H1 (cell line): Measurements from ENCODE around the gene CACNG5. TPM values are rescaled to one million over a fixed set of nuclear protein-coding genes. Genes with fewer than 3 reads are reported as not detected.

Experiments used
- CTCF ChIA-PET: fragments of 300-600 bp; sonication (Branson Sonifier 250); formaldehyde crosslinking; loops from one replicate; lab custom pipeline; 2021; ENCODE audit not compliant: partially characterized antibody; lab: Charles Lee
- POLR2A ChIA-PET: fragments of 300-600 bp; sonication (Branson Sonifier 250); formaldehyde crosslinking; loops from one replicate; lab custom pipeline; 2021; ENCODE audit warnings: inconsistent platforms; ENCODE audit not compliant: partially characterized antibody; lab: Charles Lee
- DNase-seq, 2 experiments: peaks; one replicate each; pipeline versions ENCODE4 v3.0.0 to v3.0.0-alpha.2; 2010 to 2022; ENCODE audit warnings: low spot score in 2 of 2, low read depth in 1 of 2, mixed read lengths in 1 of 2
- FAIRE-seq: peaks from 2 replicates; lab custom pipeline; 2011; peaks lifted over from hg19 to GRCh38; lab: Jason Lieb, UNC
- H2AFZ ChIP-seq: 2 replicates; pipeline ENCODE4 v1.8.1; 2012; ENCODE audit warnings: low read length, inconsistent platforms
- H2AK5ac ChIP-seq: 2 replicates; pipeline ENCODE4 v1.6.1; 2013; ENCODE audit warnings: low read depth, low read length
- H2BK120ac ChIP-seq: replicated peaks from 2 replicates; pipeline ENCODE3; 2013; ENCODE audit warnings: low read depth, low read length, inconsistent platforms
- H2BK12ac ChIP-seq: 2 replicates; pipeline ENCODE4 v1.6.1; 2013; ENCODE audit warnings: low read depth, low read length
- H2BK15ac ChIP-seq: 2 replicates; pipeline ENCODE4 v1.6.1; 2013; ENCODE audit warnings: low read length
- H2BK20ac ChIP-seq: 2 replicates; pipeline ENCODE4 v1.6.1; 2013; ENCODE audit warnings: low read length
- H2BK5ac ChIP-seq: 2 replicates; pipeline ENCODE4 v1.6.1; 2013; ENCODE audit warnings: low read depth, low read length
- H3K14ac ChIP-seq: 2 replicates; pipeline ENCODE4 v1.6.1; 2013; ENCODE audit warnings: inconsistent platforms; ENCODE audit not compliant: insufficient read length
- H3K18ac ChIP-seq: 2 replicates; pipeline ENCODE4 v1.6.1; 2013; ENCODE audit warnings: low read length; ENCODE audit errors: extremely low read depth
- H3K23ac ChIP-seq: 2 replicates; pipeline ENCODE4 v1.6.1; 2013; ENCODE audit warnings: inconsistent platforms; ENCODE audit not compliant: insufficient read length
- H3K23me2 ChIP-seq: 2 replicates; pipeline ENCODE4 v1.6.1; 2013; ENCODE audit warnings: low read depth, low read length
- H3K27ac ChIP-seq: 2 replicates; pipeline ENCODE4 v1.6.1; 2011; ENCODE audit warnings: low read depth, low read length, inconsistent platforms
- H3K27me3 ChIP-seq, 4 experiments: replicated peaks in 1 of 4; 1 replicate in 1 of 4; 2 replicates in 3 of 4; pipeline versions ENCODE4 v1.6.1 to v1.8.1; 2011 to 2013; ENCODE audit warnings: low read length in 3 of 4, mild to moderate bottlenecking in 3 of 4, inconsistent platforms in 2 of 4, mixed read lengths in 2 of 4, moderate library complexity in 1 of 4; ENCODE audit not compliant: control insufficient read depth in 3 of 4, insufficient read depth in 3 of 4; ENCODE audit errors: extremely low read depth in 1 of 4
- H3K36me3 ChIP-seq, 4 experiments: 2 replicates each; pipeline versions ENCODE4 v1.6.1 to v1.8.1; 2011 to 2013; ENCODE audit warnings: mild to moderate bottlenecking in 4 of 4, low read length in 3 of 4, moderate library complexity in 2 of 4, control low read depth in 1 of 4, inconsistent platforms in 1 of 4; ENCODE audit not compliant: insufficient read depth in 4 of 4, control insufficient read depth in 2 of 4
- H3K4ac ChIP-seq: replicated peaks from 2 replicates; pipeline ENCODE3; 2013; ENCODE audit warnings: low read length, low read depth, mixed read lengths, inconsistent platforms; ENCODE audit not compliant: insufficient read length
- H3K4me1 ChIP-seq, 4 experiments: replicated peaks in 1 of 4; 1 replicate in 1 of 4; 2 replicates in 3 of 4; pipeline versions ENCODE4 v1.6.1 to v1.8.1; 2011 to 2013; ENCODE audit warnings: low read length in 3 of 4, inconsistent platforms in 2 of 4, mixed read lengths in 1 of 4; ENCODE audit not compliant: insufficient read depth in 4 of 4, control insufficient read depth in 3 of 4
- H3K4me2 ChIP-seq, 2 experiments: 2 replicates each; pipeline versions ENCODE4 v1.6.1 to v1.8.1; 2011 to 2013; ENCODE audit warnings: low read depth in 2 of 2, low read length in 2 of 2, control low read depth in 1 of 2, inconsistent platforms in 1 of 2, mild to moderate bottlenecking in 1 of 2; ENCODE audit not compliant: insufficient read depth in 1 of 2
- H3K4me3 ChIP-seq, 4 experiments: fragments of 200-600, 300-600 bp in 1 of 4; sonication (generic), shearing (Covaris generic), sonication (Bioruptor Twin) in 1 of 4; 2 replicates each; pipeline versions ENCODE4 v1.5.1 to v1.8.1; 2011 to 2016; ENCODE audit warnings: low read length in 4 of 4, low read depth in 3 of 4, control low read depth in 2 of 4, inconsistent platforms in 2 of 4, mild to moderate bottlenecking in 2 of 4, mixed read lengths in 1 of 4, moderate library complexity in 1 of 4; ENCODE audit not compliant: insufficient read depth in 2 of 4; ENCODE audit errors: extremely low read depth in 1 of 4
- H3K56ac ChIP-seq: replicated peaks from 2 replicates; pipeline ENCODE3; 2013; ENCODE audit warnings: low read depth, mild to moderate bottlenecking, mixed read lengths, low read length, inconsistent platforms; ENCODE audit not compliant: insufficient read length
- H3K79me1 ChIP-seq: 2 replicates; pipeline ENCODE4 v1.6.1; 2013; ENCODE audit warnings: low read depth, low read length, control low read depth
- H3K79me2 ChIP-seq, 2 experiments: 2 replicates each; pipeline versions ENCODE4 v1.6.1 to v1.8.1; 2012 to 2013; ENCODE audit warnings: low read length in 2 of 2, mild to moderate bottlenecking in 2 of 2, inconsistent platforms in 1 of 2; ENCODE audit not compliant: insufficient read depth in 2 of 2, control insufficient read depth in 1 of 2
- H3K9ac ChIP-seq, 4 experiments: replicated peaks in 1 of 4; 1 replicate in 1 of 4; 2 replicates in 3 of 4; pipeline versions ENCODE4 v1.6.1 to v1.8.1; 2011 to 2013; ENCODE audit warnings: low read depth in 3 of 4, low read length in 3 of 4, control low read depth in 2 of 4, mild to moderate bottlenecking in 2 of 4, moderate library complexity in 2 of 4, inconsistent platforms in 1 of 4; ENCODE audit errors: extremely low read depth in 1 of 4
- H3K9me3 ChIP-seq, 2 experiments: 2 replicates each; pipeline versions ENCODE4 v1.6.1 to v1.8.1; 2012 to 2013; ENCODE audit warnings: mild to moderate bottlenecking in 2 of 2, moderate library complexity in 2 of 2, control low read depth in 1 of 2, inconsistent platforms in 1 of 2, low read depth in 1 of 2, low read length in 1 of 2, mixed read lengths in 1 of 2; ENCODE audit not compliant: insufficient read depth in 2 of 2
- H4K20me1 ChIP-seq, 2 experiments: replicated peaks in 1 of 2; 2 replicates each; pipeline versions ENCODE3 to v1.8.1; 2011 to 2013; ENCODE audit warnings: inconsistent platforms in 2 of 2, low read length in 2 of 2, mild to moderate bottlenecking in 1 of 2; ENCODE audit not compliant: insufficient read depth in 2 of 2, control insufficient read depth in 1 of 2
- H4K5ac ChIP-seq: 2 replicates; pipeline ENCODE4 v1.6.1; 2013; ENCODE audit warnings: low read length, low read depth, mixed read lengths, inconsistent platforms; ENCODE audit not compliant: insufficient read length
- H4K8ac ChIP-seq: 2 replicates; pipeline ENCODE4 v1.8.0; 2013; ENCODE audit warnings: mild to moderate bottlenecking, moderate library complexity, low read length, inconsistent platforms; ENCODE audit not compliant: insufficient read depth; ENCODE audit errors: extremely low read depth
- H4K91ac ChIP-seq: replicated peaks from 2 replicates; pipeline ENCODE3; 2013; ENCODE audit warnings: low read length, mixed read lengths, inconsistent platforms; ENCODE audit not compliant: insufficient read length
- BRCA1 ChIP-seq: IDR thresholded peaks from 2 replicates; pipeline ENCODE4 v1.6.1; 2012; ENCODE audit warnings: low read depth, low read length, improper control_type of control experiment
- GTF2F1 ChIP-seq: IDR thresholded peaks from 2 replicates; pipeline ENCODE4 v1.6.1; 2012; ENCODE audit warnings: low read depth, low read length, improper control_type of control experiment, borderline replicate concordance
- JUN ChIP-seq: IDR thresholded peaks from 2 replicates; pipeline ENCODE4 v1.6.1; 2011; ENCODE audit warnings: low read depth, mild to moderate bottlenecking, improper control_type of control experiment, low read length
- KDM5A ChIP-seq: fragments of 200-600 bp; IDR thresholded peaks from 2 replicates; pipeline ENCODE4 v1.7.1; 2012; ENCODE audit warnings: mild to moderate bottlenecking, low read length, inconsistent platforms, mixed read lengths
- NANOG ChIP-seq: IDR thresholded peaks from 2 replicates; pipeline ENCODE4 v1.6.1; 2011; ENCODE audit warnings: low read length, low read depth, mild to moderate bottlenecking, inconsistent platforms; ENCODE audit not compliant: insufficient read depth, poor library complexity, severe bottlenecking
- PHF8 ChIP-seq: fragments of 200-600 bp; sonication (generic); conservative IDR thresholded peaks from 2 replicates; pipeline ENCODE4 v1.7.1; 2012; ENCODE audit warnings: low read depth, mild to moderate bottlenecking, inconsistent platforms, low read length, moderate library complexity
- RFX5 ChIP-seq: IDR thresholded peaks from 2 replicates; pipeline ENCODE4 v1.6.1; 2011; ENCODE audit warnings: low read depth, low read length, improper control_type of control experiment, borderline replicate concordance
- SIX5 ChIP-seq: IDR thresholded peaks from 2 replicates; pipeline ENCODE4 v1.6.1; 2011; ENCODE audit warnings: mild to moderate bottlenecking, low read depth, low read length
- TAF1 ChIP-seq: IDR thresholded peaks from 2 replicates; pipeline ENCODE4 v1.6.1; 2011; ENCODE audit warnings: mild to moderate bottlenecking, low read depth, low read length
- TCF12 ChIP-seq: IDR thresholded peaks from 2 replicates; pipeline ENCODE4 v1.6.1; 2011; ENCODE audit warnings: low read depth, mild to moderate bottlenecking, low read length
- WGBS, 2 experiments: shearing (Covaris generic) in 1 of 2; methylation state at CpG; one replicate each; pipeline versions ENCODE4 v1.1.6 to v1.1.7; 2013 to 2015; ENCODE audit warnings: low lambda C conversion rate in 2 of 2, mixed read lengths in 2 of 2, inconsistent platforms in 1 of 2, low coverage in 1 of 2, missing lambda C conversion rate in 1 of 2; ENCODE audit not compliant: insufficient replicate concordance in 2 of 2, insufficient coverage in 1 of 2, insufficient read length in 1 of 2; ENCODE audit errors: extremely low coverage in 1 of 2, missing lambda C conversion rate in 1 of 2; 5-methylcytosine and 5-hydroxymethylcytosine counted together
- polyA plus RNA-seq, 7 experiments: library from polyadenylated mRNA; depleted of rRNA in 3 of 7; stranded (reverse) in 5 of 7; unstranded in 2 of 7; fragments of >200 nt in 5 of 7; fragments of 200-250 nt in 2 of 7; gene quantifications; 1 replicate in 5 of 7; 2 replicates in 1 of 7; 4 replicates in 1 of 7; pipeline versions ENCODE4 v1.2.1 to v1.2.3, GENCODE V29; 2011 to 2013; ENCODE audit warnings: missing spikeins in 2 of 7, mixed read lengths in 2 of 7
- total RNA-seq: library from RNA; stranded (reverse); fragmentation: NEBNext Ultra II Directional; extraction: Animal tissue kit (Norgen Biotek cat#: 25700); gene quantifications from 2 replicates; pipeline ENCODE4 v1.2.1, GENCODE V29; 2021

The CACNG5 gene
- total and polyA plus RNA-seq, 2 of the 8 experiments (the other 6 are each of a cell fraction or from before 2014, with no cell fraction given), result 2.2 to 3.1 TPM

DNA sequence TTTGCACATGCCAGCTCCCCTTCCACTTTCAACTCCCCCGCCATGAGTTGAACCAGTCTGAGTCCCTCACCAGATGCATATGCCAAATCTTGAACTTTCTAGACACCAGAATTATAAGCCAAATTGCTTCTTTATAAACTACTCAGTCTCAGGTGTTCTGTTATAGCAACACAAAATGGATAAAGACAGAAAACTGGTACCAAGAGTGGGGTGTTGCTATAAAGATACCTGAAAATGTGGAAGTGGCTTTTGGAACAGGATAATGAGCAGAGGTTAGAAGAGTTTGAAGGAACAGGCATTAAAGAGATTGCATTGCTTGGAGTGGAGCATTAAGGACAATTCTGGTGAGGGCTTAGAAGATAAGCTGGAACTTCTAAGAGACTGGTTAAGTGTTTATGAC, 17.2 kb upstream of the CACNG5 start:
- Histone ChIP-seq H3K27me3 (no peaks in the 10 kb centered on the region), H3K4me2 (no peak overlapping the region), H3K27ac (no peak overlapping the region), H3K4me1 (no peaks in the 10 kb centered on the region), H3K79me2 (no peaks in the 10 kb centered on the region), H4K91ac (no peak overlapping the region), H3K23ac (no peak overlapping the region), H3K23me2 (no peaks in the 10 kb centered on the region), H4K20me1 (no peaks in the 10 kb centered on the region), H2BK5ac (no peak overlapping the region), H3K4ac (no peak overlapping the region), H3K9ac (no peak overlapping the region), H4K5ac (no peak overlapping the region), H2BK15ac (no peak overlapping the region), H3K79me1 (no peaks in the 10 kb centered on the region), H3K36me3 (no peaks in the 10 kb centered on the region), H3K56ac (no peak overlapping the region), H3K14ac (no peak overlapping the region), H3K4me3 (no peak overlapping the region), H3K18ac (no peak overlapping the region), H2BK120ac (no peak overlapping the region), H2AK5ac (no peak overlapping the region), H2BK20ac (no peak overlapping the region), H3K9me3 (peaks cover 6 to 11% of the 10 kb centered on the region in 2 experiments; a peak in 3 of 4 replicates), H2BK12ac (no peak overlapping the region), H4K8ac (no peak overlapping the region), H2AFZ (no peak overlapping the region)
- 95% methylated on average over 1 of the region's 1 CpG; no CpG with 5 or more reads in 1 of the 2 experiments for WGBS, 2 experiments
- ChIA-PET POLR2A (no interaction called here), CTCF (no interaction called here)
- FAIRE-seq (no peak), DNase-seq (no peak)
- TF ChIP-seq JUN (no peak), TCF12 (no peak), BRCA1 (no peak), TAF1 (no peak), NANOG (no peak), GTF2F1 (no peak), RFX5 (no peak), SIX5 (no peak), PHF8 (no peak), KDM5A (no peak)
